Measurements from ENCODE around the gene MAP2. TPM values are rescaled to one million over a fixed set of nuclear protein-coding genes. Genes with fewer than 3 reads are reported as not detected.
A peak's percentile ranks its signal among the peaks of the same experiment; 100 is the strongest.

MAP2 gene
- total and polyA plus RNA-seq, 2 donors (not counting 1 experiment from before 2014, with no cell fraction given): 51.0 to 60.1 TPM

DNA sequence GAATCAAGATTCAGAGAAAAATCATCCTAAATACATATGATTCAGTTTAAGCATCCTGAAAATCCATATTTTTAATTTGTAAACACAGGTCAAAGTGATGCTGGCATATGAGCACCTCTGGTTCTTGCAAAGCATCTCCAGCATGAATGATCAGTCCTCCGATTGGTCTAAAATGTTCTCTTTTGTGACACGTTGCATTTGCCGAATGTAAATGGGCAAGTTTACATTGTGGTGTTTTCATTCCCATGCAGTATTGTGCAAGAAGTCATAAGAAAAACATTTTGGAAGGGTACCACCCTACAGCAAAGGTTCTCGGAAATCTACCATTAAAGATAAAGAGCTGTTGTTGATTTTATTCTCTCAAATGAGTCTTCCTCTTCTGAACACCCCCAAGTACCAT, 239.8 kb downstream of the MAP2 start:
- no peaks in the 10 kb centered on the region for H3K9me3 ChIP-seq (ENCODE audit: control insufficient read depth, insufficient read depth, low read depth, low read length)
- H3K4me2 ChIP-seq (ENCODE audit: extremely low read depth, insufficient read depth, low read length): no peak overlapping the region
- H3K4me3 ChIP-seq (replicated peaks in 1 of 4; ENCODE audit: control extremely low read depth in 1 of 4, insufficient read depth in 1 of 4, low read depth in 3 of 4, low read length in 4 of 4): no peak overlapping the region
- no peak overlapping the region for H3K27ac ChIP-seq (ENCODE audit: insufficient read depth, low read length)
- H2AFZ ChIP-seq (ENCODE audit: low read length): no peak overlapping the region
- H3K9ac ChIP-seq (ENCODE audit: insufficient read depth, low read length): no peak overlapping the region
- H3K79me2 ChIP-seq (ENCODE audit: control insufficient read depth, insufficient read depth, low read length): no peaks in the 10 kb centered on the region
- no peaks in the 10 kb centered on the region for H4K20me1 ChIP-seq (ENCODE audit: control insufficient read depth, extremely low read depth, insufficient read depth, low read length)
- H3K4me1 ChIP-seq (ENCODE audit: control insufficient read depth, extremely low read depth, insufficient read depth, low read length): peaks cover 4% of the 10 kb centered on the region
- TF ChIP-seq, protein P1, sequence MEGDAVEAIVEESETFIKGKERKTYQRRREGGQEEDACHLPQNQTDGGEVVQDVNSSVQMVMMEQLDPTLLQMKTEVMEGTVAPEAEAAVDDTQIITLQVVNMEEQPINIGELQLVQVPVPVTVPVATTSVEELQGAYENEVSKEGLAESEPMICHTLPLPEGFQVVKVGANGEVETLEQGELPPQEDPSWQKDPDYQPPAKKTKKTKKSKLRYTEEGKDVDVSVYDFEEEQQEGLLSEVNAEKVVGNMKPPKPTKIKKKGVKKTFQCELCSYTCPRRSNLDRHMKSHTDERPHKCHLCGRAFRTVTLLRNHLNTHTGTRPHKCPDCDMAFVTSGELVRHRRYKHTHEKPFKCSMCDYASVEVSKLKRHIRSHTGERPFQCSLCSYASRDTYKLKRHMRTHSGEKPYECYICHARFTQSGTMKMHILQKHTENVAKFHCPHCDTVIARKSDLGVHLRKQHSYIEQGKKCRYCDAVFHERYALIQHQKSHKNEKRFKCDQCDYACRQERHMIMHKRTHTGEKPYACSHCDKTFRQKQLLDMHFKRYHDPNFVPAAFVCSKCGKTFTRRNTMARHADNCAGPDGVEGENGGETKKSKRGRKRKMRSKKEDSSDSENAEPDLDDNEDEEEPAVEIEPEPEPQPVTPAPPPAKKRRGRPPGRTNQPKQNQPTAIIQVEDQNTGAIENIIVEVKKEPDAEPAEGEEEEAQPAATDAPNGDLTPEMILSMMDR (conservative IDR thresholded peaks at IDR 0.05 in 1 of 2, IDR thresholded peaks at IDR 0.05 in 1 of 2; ENCODE audit: low read depth in 1 of 2, low read length in 2 of 2): no peak
- TF ChIP-seq EZH2 (IDR thresholded peaks at IDR 0.05; ENCODE audit: low read length, missing control alignments): no peak
- H3K36me3 ChIP-seq (ENCODE audit: control insufficient read depth, insufficient read depth, low read length): no peaks in the 10 kb centered on the region
- DNase-seq (ENCODE audit: low read depth in 2 of 2): peak; percentile 5 to 71
- H3K27me3 ChIP-seq (ENCODE audit: control insufficient read depth, insufficient read depth, low read length): no peaks in the 10 kb centered on the region

DNA sequence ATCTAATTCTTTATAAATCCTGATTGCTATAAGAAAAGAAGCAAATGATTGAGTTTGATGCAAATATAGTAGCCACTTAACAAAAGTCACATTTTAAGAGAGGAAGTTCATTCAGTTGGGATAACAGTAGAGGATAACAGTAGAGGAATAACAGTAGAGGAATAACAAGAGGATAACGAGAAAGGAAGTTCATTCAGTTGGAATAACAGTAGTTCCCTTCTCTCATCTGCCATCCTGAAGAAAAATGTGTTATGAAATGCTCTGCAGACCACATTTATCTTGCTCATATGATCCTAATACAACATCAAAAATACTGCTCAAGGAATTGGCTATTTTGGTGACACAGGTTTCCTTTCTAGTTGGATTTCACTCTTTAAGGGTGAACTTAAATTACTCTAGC, 242.4 kb downstream of the MAP2 start:
- H3K4me1 ChIP-seq (ENCODE audit: control insufficient read depth, extremely low read depth, insufficient read depth, low read length): peaks cover 4% of the 10 kb centered on the region
- no peak overlapping the region for H2AFZ ChIP-seq (ENCODE audit: low read length)
- H3K79me2 ChIP-seq (ENCODE audit: control insufficient read depth, insufficient read depth, low read length): no peaks in the 10 kb centered on the region
- no peaks in the 10 kb centered on the region for H4K20me1 ChIP-seq (ENCODE audit: control insufficient read depth, extremely low read depth, insufficient read depth, low read length)
- H3K9ac ChIP-seq (ENCODE audit: insufficient read depth, low read length): no peak overlapping the region
- H3K27me3 ChIP-seq (ENCODE audit: control insufficient read depth, insufficient read depth, low read length): no peaks in the 10 kb centered on the region
- H3K36me3 ChIP-seq (ENCODE audit: control insufficient read depth, insufficient read depth, low read length): no peaks in the 10 kb centered on the region
- H3K4me3 ChIP-seq (replicated peaks in 1 of 4; ENCODE audit: control extremely low read depth in 1 of 4, insufficient read depth in 1 of 4, low read depth in 3 of 4, low read length in 4 of 4): no peak overlapping the region
- no peak overlapping the region for H3K27ac ChIP-seq (ENCODE audit: insufficient read depth, low read length)
- no peak for DNase-seq (ENCODE audit: low read depth in 2 of 2)
- no peaks in the 10 kb centered on the region for H3K9me3 ChIP-seq (ENCODE audit: control insufficient read depth, insufficient read depth, low read depth, low read length)
- H3K4me2 ChIP-seq (ENCODE audit: extremely low read depth, insufficient read depth, low read length): no peak overlapping the region
- TF ChIP-seq, protein P1 (conservative IDR thresholded peaks at IDR 0.05 in 1 of 2, IDR thresholded peaks at IDR 0.05 in 1 of 2; ENCODE audit: low read depth in 1 of 2, low read length in 2 of 2): no peak

DNA sequence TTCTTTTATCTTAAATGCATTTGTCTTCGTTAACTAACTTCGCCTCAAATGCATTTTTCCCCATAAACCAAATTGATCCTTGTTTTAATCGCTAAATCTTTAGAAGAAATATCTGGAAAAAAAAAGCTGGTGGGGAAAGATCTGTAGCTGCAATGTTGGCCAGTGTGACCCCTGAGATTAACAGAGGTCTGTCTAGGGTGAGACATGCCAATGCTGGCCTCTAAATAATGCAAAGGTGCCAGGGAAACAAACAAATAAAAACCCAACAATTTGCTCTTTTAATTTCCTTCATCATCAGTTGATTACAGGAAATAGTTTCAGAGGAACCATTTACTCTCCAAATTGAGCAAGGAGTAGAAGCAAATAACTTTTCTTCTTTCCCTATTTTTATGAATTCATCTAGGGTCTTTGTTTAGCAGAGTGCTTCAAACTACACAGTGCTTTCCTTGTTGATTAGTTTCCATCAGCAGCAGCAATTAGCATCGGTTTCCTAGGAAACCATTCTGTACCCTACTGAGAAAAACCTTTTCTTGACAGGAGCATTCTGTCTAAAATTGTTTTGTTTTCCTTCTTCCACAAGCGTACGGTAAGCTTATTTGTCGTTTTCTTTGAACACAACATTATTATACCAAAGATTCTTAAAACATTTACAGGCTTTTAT, 247.3 kb downstream of the MAP2 start:
- Histone ChIP-seq H3K36me3 (ENCODE audit: control insufficient read depth, insufficient read depth, low read length) (no peaks in the 10 kb centered on the region), H3K9ac (ENCODE audit: insufficient read depth, low read length) (no peak overlapping the region), H3K9me3 (ENCODE audit: control insufficient read depth, insufficient read depth, low read depth, low read length) (no peaks in the 10 kb centered on the region), H3K79me2 (ENCODE audit: control insufficient read depth, insufficient read depth, low read length) (no peaks in the 10 kb centered on the region), H4K20me1 (ENCODE audit: control insufficient read depth, extremely low read depth, insufficient read depth, low read length) (no peaks in the 10 kb centered on the region), H3K4me1 (ENCODE audit: control insufficient read depth, extremely low read depth, insufficient read depth, low read length) (no peaks in the 10 kb centered on the region), H3K27me3 (ENCODE audit: control insufficient read depth, insufficient read depth, low read length) (no peaks in the 10 kb centered on the region), H2AFZ (ENCODE audit: low read length) (no peak overlapping the region), H3K4me3 (replicated peaks in 1 of 4; ENCODE audit: control extremely low read depth in 1 of 4, insufficient read depth in 1 of 4, low read depth in 3 of 4, low read length in 4 of 4) (no peak overlapping the region), H3K4me2 (ENCODE audit: extremely low read depth, insufficient read depth, low read length) (no peak overlapping the region), H3K27ac (ENCODE audit: insufficient read depth, low read length) (no peak overlapping the region)
- no peak for DNase-seq (ENCODE audit: low read depth in 2 of 2)
- TF ChIP-seq EZH2 (IDR thresholded peaks at IDR 0.05; ENCODE audit: low read length, missing control alignments): no peak
- TF ChIP-seq, protein P1 (conservative IDR thresholded peaks at IDR 0.05 in 1 of 2, IDR thresholded peaks at IDR 0.05 in 1 of 2; ENCODE audit: low read depth in 1 of 2, low read length in 2 of 2): no peak
